Measurements from ENCODE around the gene CFTR. TPM values are rescaled to one million over a fixed set of nuclear protein-coding genes. Genes with fewer than 3 reads are reported as not detected.

The CFTR gene
- total RNA-seq, 1 experiment from 2014 or later: not detected

GRCh38 chr7:117606132-117606531, 126.3 kb downstream of the CFTR start:
- DNase-seq (ENCODE audit: low read depth, low spot score) (no peak), ATAC-seq (no peak)
- no peak overlapping the region for H3K4me2 ChIP-seq (ENCODE audit: low read length)

More at GRCh38 chr7:117606132-117606531, 126.3 kb downstream of the CFTR start:
- Histone ChIP-seq H2AFZ (ENCODE audit: low read depth, low read length, poor library complexity, severe bottlenecking) (no peak overlapping the region), H3K27ac (ENCODE audit: low read depth, low read length) (no peak overlapping the region), H3K79me2 (ENCODE audit: insufficient read depth, low read length) (no peaks in the 10 kb centered on the region), H3K4me1 (ENCODE audit: control insufficient read depth in 1 of 2, insufficient read depth in 2 of 2, low read length in 2 of 2) (no peaks in the 10 kb centered on the region), H4K20me1 (ENCODE audit: insufficient read depth) (no peaks in the 10 kb centered on the region), H3K4me3 (replicated peaks in 1 of 2; ENCODE audit: low read depth in 1 of 2, low read length in 2 of 2) (no peak overlapping the region), H3K27me3 (ENCODE audit: insufficient read depth, low read length) (no peaks in the 10 kb centered on the region), H3K9ac (ENCODE audit: low read length) (no peak overlapping the region), H3K9me3 (ENCODE audit: control insufficient read depth in 1 of 2, insufficient read depth in 1 of 2, low read depth in 1 of 2, low read length in 2 of 2) (no peaks in the 10 kb centered on the region), H3K9me2 (ENCODE audit: insufficient read depth) (no peaks in the 10 kb centered on the region; the same call in 1 of the 2 replicates), H3K36me3 (ENCODE audit: control insufficient read depth in 1 of 2, insufficient read depth in 2 of 2, low read length in 2 of 2) (no peaks in the 10 kb centered on the region)
- no TSS peak for BruUV-seq (replicated peaks)
- ChIA-PET RAD21 (ENCODE audit: low non-redundant PET in 1 of 2, low total read pairs in 2 of 2, uncharacterized antibody in 2 of 2, unreplicated experiment in 2 of 2) (no interaction called here), POLR2A (no interaction called here), CTCF (no interaction called here)
- intact Hi-C loops (cut with micrococcal nuclease): no loop called here
- TF ChIP-seq YY1 (IDR thresholded peaks at IDR 0.05; ENCODE audit: extremely low read depth, insufficient replicate concordance, low read depth, low read length) (no peak), JUND (IDR thresholded peaks at IDR 0.05) (no peak), SIN3A (IDR thresholded peaks at IDR 0.05; ENCODE audit: low read depth) (no peak), REST (IDR thresholded peaks at IDR 0.05; ENCODE audit: low read depth) (no peak), MAX (IDR thresholded peaks at IDR 0.05) (no peak), POLR2AphosphoS5 (IDR thresholded peaks at IDR 0.05; ENCODE audit: low read depth, low read length) (no peak), SP1 (IDR thresholded peaks at IDR 0.05; ENCODE audit: low read depth) (no peak), RAD21 (IDR thresholded peaks at IDR 0.05; ENCODE audit: low read depth) (no peak), SRF (IDR thresholded peaks at IDR 0.05; ENCODE audit: low read depth) (no peak), ELF1 (IDR thresholded peaks at IDR 0.05; ENCODE audit: borderline replicate concordance, low read depth) (no peak), CTCF (IDR thresholded peaks at IDR 0.05 in 2 of 3, conservative IDR thresholded peaks at IDR 0.05 in 1 of 3; ENCODE audit: borderline replicate concordance in 1 of 3, insufficient read depth in 1 of 3, low read depth in 2 of 3, low read length in 2 of 3) (no peak), EGR1 (IDR thresholded peaks at IDR 0.05; ENCODE audit: low read depth) (no peak), CBX3 (IDR thresholded peaks at IDR 0.05; ENCODE audit: low read depth) (no peak), ZNF274 (IDR thresholded peaks at IDR 0.05; ENCODE audit: low read depth, low read length) (no peak), ATF3 (IDR thresholded peaks at IDR 0.05) (no peak)
